Lower lobe of right lung (tissue), 2 donors: Measurements from ENCODE around the gene CD3G. TPM values are rescaled to one million over a fixed set of nuclear protein-coding genes. Genes with fewer than 3 reads are reported as not detected.
A peak's percentile ranks its signal among the peaks of the same experiment; 100 is the strongest.

Experiments used
- ATAC-seq, 2 donors: fragments of 200-7000 bp; cut with Tn5 transposase; one replicate each; pipeline ENCODE4 v1.9.1; 2020 to 2022; ENCODE audit warnings: mild to moderate bottlenecking in 2 of 2, moderate library complexity in 2 of 2
- DNase-seq: peaks from one replicate; pipeline ENCODE4 v3.0.0-alpha.2; 2020
- H3K27ac ChIP-seq: fragments of 200-600 bp; one replicate; pipeline ENCODE4 v1.8.0; 2022
- H3K27me3 ChIP-seq: fragments of 200-600 bp; one replicate; pipeline ENCODE4 v1.8.0; 2022; ENCODE audit warnings: low read depth
- H3K36me3 ChIP-seq: fragments of 200-600 bp; one replicate; pipeline ENCODE4 v1.8.0; 2022; ENCODE audit warnings: mild to moderate bottlenecking
- H3K4me1 ChIP-seq: fragments of 200-600 bp; one replicate; pipeline ENCODE4 v1.8.0; 2022
- H3K4me3 ChIP-seq: fragments of 200-600 bp; one replicate; pipeline ENCODE4 v1.8.0; 2022; ENCODE audit warnings: mild to moderate bottlenecking
- H3K9me3 ChIP-seq: fragments of 200-600 bp; one replicate; pipeline ENCODE4 v1.8.0; 2022
- intact Hi-C: fragments of 100-400 bp; cut with DNase I; formaldehyde crosslinking; loops from one replicate; pipeline ENCODE4 v1.11.0; 2022
- total RNA-seq: library from RNA; stranded (reverse); fragmentation: NEBNext Ultra II Directional; extraction: Animal tissue kit (Norgen Biotek cat#: 25700); gene quantifications from one replicate; pipeline ENCODE4 v1.2.1, GENCODE V29; 2021
- TF ChIP-seq, protein P1 (sequence below): fragments of 200-600 bp; IDR thresholded peaks from one replicate; pipeline ENCODE4 v1.8.0; 2022; ENCODE audit warnings: antibody characterized with exemption, mild to moderate bottlenecking
- donor health status: DM: no; HTN: yes; CAD: no; lungs with severe emphysema.

The CD3G gene
- total RNA-seq, 1 donor from 2014 or later: 4.0 TPM

DNA sequence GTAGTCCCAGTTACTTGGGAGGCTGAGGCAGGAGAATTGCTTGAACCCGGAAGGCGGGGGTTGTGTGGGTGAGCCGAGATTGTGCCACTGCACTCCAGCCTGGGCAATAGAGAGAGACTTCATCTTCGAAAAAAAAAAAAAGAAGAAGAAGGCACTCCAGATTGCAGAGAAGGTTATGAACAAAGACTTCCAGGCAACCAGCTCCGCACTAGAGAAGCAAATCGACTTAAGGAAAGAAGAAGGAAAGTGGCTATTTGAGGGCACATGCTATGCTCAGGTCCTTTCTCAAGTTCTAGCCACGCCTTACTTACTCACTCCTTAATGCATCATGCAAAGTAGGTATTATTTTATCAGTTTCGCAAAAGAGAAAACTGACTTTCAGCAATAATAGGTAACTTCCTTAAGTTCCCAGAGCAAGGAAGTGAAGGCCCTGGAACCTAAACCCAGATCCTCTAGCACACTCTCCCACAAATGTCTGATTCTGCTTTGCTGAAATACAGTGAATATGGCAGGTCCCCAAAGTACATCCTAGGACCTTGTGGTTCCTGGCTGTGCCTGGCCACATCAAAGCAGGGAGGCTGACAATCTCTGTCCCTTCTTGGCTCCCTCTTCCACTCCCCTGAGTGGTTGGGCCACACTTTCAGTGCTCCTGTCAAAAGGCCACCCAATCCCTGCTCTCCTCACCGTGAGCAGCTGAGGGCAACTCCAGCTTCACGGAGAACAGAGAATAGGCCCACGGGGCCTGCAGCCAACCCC lies 25.4 kb upstream of the CD3G start:
- no peak for DNase-seq
- Histone ChIP-seq H3K4me3 (no peak overlapping the region), H3K4me1 (peaks cover 64% of the 10 kb centered on the region), H3K9me3 (no peaks in the 10 kb centered on the region), H3K27ac (peak overlapping the region; percentile 76), H3K36me3 (no peaks in the 10 kb centered on the region), H3K27me3 (no peaks in the 10 kb centered on the region)
- peak; percentile 35 to 45 for ATAC-seq
- TF ChIP-seq, protein P1, sequence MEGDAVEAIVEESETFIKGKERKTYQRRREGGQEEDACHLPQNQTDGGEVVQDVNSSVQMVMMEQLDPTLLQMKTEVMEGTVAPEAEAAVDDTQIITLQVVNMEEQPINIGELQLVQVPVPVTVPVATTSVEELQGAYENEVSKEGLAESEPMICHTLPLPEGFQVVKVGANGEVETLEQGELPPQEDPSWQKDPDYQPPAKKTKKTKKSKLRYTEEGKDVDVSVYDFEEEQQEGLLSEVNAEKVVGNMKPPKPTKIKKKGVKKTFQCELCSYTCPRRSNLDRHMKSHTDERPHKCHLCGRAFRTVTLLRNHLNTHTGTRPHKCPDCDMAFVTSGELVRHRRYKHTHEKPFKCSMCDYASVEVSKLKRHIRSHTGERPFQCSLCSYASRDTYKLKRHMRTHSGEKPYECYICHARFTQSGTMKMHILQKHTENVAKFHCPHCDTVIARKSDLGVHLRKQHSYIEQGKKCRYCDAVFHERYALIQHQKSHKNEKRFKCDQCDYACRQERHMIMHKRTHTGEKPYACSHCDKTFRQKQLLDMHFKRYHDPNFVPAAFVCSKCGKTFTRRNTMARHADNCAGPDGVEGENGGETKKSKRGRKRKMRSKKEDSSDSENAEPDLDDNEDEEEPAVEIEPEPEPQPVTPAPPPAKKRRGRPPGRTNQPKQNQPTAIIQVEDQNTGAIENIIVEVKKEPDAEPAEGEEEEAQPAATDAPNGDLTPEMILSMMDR: no peak
- intact Hi-C loops: no loop called here

DNA sequence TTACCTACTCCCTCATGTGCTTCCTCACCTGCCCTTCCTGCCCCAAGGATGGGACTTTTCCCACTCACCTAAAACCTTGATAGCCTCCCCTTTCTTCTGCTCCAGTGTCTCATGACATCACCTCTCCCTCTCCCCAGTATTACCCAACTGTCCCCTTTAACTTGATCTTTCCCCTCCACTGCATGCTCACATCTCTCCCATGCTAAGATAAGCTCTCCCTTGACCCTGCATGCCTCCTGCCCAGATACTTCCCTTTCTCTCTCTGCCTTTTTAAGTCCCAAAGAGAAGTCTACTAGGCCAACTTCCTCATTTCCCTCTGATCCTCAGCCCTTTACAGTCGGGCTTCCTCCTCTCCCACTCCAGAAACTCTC lies 24.8 kb upstream of the CD3G start:
- Histone ChIP-seq H3K27me3 (no peaks in the 10 kb centered on the region), H3K9me3 (no peaks in the 10 kb centered on the region), H3K4me1 (peaks cover 64% of the 10 kb centered on the region), H3K4me3 (no peak overlapping the region), H3K27ac (peak overlapping the region; percentile 76), H3K36me3 (no peaks in the 10 kb centered on the region)
- DNase-seq: no peak
- TF ChIP-seq, protein P1: no peak
- peak; percentile 43 to 64 for ATAC-seq
- intact Hi-C loops: no loop called here

DNA sequence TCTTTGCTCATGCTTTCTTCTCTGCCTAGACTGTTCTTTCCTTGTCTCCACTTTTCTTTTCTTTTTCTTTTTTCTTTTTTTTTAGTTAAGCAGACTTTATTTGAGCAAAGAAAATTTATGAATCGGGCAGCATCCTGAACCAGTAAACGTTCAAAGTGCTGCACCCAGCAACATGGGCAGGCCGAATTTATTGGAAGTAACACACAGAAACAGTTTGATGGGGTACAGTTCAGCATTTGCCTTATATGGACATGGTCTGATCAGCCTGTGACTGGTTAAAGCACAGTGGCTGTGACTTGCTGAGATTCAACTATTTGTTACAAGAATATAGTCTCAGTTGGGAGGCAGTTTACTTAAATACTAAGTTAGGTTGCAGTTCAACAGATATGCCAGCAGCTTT lies 23.6 kb upstream of the CD3G start:
- Histone ChIP-seq H3K27ac (peak overlapping the region; percentile 76), H3K4me3 (no peak overlapping the region), H3K9me3 (no peaks in the 10 kb centered on the region), H3K4me1 (peaks cover 59% of the 10 kb centered on the region), H3K27me3 (no peaks in the 10 kb centered on the region), H3K36me3 (no peaks in the 10 kb centered on the region)
- TF ChIP-seq, protein P1: no peak
- ATAC-seq: no peak
- intact Hi-C loops: no loop called here
- no peak for DNase-seq

DNA sequence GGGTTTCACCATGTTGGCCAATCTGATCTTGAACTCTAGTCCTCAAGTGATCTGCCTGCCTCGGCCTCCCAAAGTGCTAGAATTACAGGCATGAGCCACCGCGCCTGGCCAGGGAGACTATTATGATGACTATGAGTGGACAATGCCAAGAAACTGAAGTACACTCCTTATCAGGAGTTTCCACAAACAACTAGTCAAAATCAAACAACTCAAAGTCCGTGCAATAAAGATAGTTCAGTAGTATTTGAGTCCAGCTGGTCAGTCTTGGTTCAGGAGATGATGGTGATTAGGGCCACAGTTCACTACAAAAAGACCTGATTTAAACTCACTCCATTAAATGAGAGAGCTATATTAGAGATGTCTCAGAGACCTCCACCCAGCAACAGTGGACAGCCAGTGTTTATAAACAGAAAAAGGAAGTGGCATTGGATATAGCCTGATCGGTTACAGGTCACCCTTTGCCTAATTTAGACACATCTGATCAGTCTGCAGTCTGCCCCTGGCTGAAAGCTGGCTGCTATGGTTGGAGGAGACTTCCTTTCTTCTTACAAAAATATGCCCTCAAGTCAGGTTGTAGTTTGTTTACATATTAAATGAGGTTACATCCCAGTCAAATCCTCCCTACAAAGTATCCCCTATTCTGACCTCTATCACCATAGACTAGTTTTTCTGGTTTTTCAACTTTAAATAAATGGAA lies 22.6 kb upstream of the CD3G start:
- H3K4me1 ChIP-seq: peaks cover 49% of the 10 kb centered on the region
- DNase-seq: no peak
- H3K27me3 ChIP-seq: no peaks in the 10 kb centered on the region
- no peaks in the 10 kb centered on the region for H3K9me3 ChIP-seq
- intact Hi-C loops: no loop called here
- no peaks in the 10 kb centered on the region for H3K36me3 ChIP-seq
- H3K4me3 ChIP-seq: no peak overlapping the region
- TF ChIP-seq, protein P1: no peak
- peak; percentile 38 to 68 for ATAC-seq
- peak overlapping the region; percentile 76 for H3K27ac ChIP-seq

DNA sequence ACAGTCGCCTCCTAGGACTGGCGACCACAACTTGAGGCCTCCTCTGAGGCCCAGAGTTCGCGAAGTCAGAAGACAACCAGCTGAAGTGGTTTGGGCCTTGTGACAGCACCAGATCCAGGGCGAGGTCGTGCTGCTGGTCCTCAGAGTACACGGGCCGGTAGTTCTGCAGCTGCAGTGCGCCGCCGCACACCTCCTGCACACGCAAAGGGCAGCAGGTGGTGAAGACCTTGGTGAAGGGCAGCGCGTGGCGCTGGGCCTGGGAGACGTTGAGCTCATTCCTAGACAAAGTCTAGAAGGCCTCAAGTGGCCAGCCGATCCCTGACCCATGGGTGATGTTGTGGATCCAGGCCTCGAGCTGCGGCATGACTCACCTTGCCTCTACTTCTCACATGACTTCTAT lies 21.4 kb upstream of the CD3G start:
- TF ChIP-seq, protein P1: no peak
- DNase-seq (no peak), ATAC-seq (no peak)
- intact Hi-C loops: no loop called here
- Histone ChIP-seq H3K27me3 (no peaks in the 10 kb centered on the region), H3K9me3 (no peaks in the 10 kb centered on the region), H3K27ac (peak overlapping the region; percentile 65), H3K4me3 (no peak overlapping the region), H3K36me3 (no peaks in the 10 kb centered on the region), H3K4me1 (peaks cover 37% of the 10 kb centered on the region)
